Gastrocnemius medialis (tissue), 4 donors: ENCODE data around the gene PLCXD3.

Source experiments
- CTCF ChIP-seq, 5 experiments: fragments of 450-650 bp in 3 of 5; fragments of 200-600 bp in 2 of 5; sonication (generic) in 2 of 5; IDR thresholded peaks in 4 of 5; conservative IDR thresholded peaks in 1 of 5; 1 replicate in 4 of 5; 2 replicates in 1 of 5; pipeline ENCODE4 v1.5.1; 2016 to 2019; ENCODE audit warnings: antibody characterized with exemption in 5 of 5, mild to moderate bottlenecking in 3 of 5, moderate library complexity in 3 of 5
- POLR2A ChIP-seq, 2 donors: fragments of 450-650 bp; IDR thresholded peaks; one replicate each; pipeline ENCODE4 v1.6.1; 2017; ENCODE audit warnings: antibody characterized with exemption in 2 of 2, mild to moderate bottlenecking in 2 of 2, moderate library complexity in 2 of 2

- TF ChIP-seq CTCF (IDR thresholded peaks at IDR 0.05 in 4 of 5, conservative IDR thresholded peaks at IDR 0.05 in 1 of 5) (no peak), POLR2A (IDR thresholded peaks at IDR 0.05) (no peak)
These were observed at the start of gene PLCXD3 for GRCh38 chr5:41510176-41510831.
